HG03103 (cell line): Measurements from ENCODE around the gene DCHS2.

Experiments
- ATAC-seq: cut with Tn5 transposase; IDR thresholded peaks from one replicate; pipeline ENCODE4 v1.9.1; 2021; ENCODE audit warnings: low read depth; ENCODE audit not compliant: unreplicated experiment

Gene DCHS2

DNA sequence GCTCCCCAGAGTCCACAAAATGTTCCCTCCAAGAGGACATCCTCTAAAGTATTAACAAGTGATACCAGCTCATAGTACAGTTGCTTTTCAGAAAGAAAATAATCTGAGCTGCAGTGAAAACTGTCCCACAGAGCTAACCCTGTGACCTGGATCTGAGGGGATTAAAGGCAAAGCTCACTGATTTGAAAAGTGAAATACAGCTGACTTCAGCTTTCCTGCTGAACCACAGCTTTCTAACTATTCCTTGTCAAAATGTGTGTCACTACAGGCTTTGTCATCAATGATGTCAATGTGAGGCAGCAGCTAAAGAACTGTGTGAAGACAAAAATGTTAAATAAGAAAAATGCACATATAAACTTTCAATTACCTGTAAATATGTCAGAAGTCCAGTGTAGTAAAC lies 36.9 kb downstream of the DCHS2 start:
- ATAC-seq = no peak

DNA sequence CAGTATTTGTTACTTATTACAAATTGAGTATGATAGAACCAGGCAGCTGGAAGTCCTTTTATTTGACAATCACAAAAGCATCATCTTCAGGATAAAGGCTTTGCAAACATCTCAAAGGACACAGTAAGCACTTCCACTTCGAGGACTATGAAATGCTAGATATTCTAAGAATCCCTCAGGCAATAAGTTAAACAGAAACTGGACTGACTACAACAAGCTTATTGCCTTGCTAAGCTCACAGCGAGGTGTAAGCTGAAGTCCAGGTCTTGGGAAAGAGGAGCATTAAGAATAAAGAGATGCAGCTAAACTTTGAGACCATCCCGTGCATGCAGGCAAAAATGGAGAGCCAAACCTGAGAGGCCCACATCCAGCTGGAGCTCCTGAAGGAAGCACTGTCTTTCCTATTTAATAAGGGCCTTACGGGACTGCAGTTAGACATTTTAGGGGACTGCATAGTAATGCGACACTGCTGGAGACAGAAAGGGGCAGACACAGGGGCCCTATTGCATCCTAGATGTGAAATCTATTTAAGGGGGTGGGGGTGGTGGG lies 38.7 kb downstream of the DCHS2 start:
- ATAC-seq = no peak

DNA sequence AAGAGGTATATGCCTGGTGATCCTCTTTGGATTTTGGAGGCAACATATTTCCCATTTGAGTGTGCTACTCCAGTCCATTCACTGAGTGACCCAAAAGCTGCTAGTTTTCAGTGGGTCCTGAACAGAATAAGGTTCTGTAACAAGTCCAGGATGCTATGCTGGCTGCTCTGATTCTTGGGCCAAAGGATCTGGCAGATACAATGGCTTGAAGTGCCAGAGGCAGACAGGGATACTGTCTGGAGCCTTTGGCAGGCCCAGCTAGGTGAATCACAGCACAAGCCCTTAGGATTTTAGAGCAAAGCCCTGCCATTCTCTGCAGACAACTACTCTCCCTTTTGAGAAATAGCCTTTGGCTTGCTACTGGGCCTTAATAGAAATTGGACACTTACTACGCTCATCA lies 40.6 kb downstream of the DCHS2 start:
- no peak for ATAC-seq

DNA sequence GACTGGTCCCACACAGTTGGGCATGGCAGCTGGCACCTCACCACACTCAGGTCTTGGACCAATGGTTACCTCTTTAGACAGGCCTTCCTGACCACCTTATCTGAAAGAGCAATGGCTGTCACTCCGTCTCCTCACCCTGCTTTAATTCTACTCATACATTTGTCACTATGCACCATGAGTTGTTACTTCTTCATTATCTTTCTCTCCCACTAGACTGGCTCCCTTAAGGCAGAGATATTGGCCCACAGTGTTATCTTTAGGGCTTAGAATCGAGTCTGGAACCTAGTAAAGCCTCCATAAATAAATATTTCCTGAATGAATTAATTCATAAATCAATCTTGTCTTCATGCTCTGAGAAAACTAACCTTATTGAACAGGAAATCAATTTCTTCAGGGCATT lies 46.6 kb downstream of the DCHS2 start:
- ATAC-seq = no peak

DNA sequence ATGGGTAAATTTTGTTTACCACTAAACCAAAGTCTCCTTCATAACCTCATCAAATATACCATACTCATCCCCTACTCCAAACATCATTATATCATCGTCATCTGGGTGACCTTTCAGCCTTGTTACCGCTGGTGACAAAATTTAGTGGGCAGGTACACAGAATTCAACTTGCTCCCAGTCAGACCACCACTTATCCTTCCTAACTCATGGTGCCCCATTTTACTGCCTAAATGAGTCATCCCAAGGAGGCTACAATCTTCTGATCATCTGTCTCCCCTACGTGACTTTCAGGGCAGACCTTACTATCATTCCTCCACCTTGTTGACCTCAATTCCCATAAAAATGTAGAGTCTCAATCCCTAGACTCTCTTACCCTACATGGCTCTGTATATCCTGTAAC lies 49.6 kb downstream of the DCHS2 start:
- no peak for ATAC-seq

DNA sequence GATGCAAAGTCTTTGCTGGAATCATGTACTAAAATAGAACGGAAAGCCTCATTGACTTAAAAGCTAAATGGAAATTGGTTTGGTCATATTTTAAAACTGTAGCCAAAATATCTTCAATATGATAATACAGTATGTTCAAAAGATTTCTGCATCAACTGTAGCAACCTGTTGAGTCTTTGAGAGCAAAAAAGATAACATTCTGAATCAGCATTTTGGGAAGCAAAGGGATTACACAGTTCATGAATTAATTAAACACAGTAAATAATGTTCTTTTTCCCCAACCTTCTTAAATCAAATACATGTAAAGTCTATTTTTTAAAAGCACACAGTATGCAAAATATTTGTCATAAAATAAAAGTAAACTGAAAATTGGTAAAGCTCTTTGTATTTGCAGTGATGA lies 50.5 kb downstream of the DCHS2 start:
- ATAC-seq = no peak

DNA sequence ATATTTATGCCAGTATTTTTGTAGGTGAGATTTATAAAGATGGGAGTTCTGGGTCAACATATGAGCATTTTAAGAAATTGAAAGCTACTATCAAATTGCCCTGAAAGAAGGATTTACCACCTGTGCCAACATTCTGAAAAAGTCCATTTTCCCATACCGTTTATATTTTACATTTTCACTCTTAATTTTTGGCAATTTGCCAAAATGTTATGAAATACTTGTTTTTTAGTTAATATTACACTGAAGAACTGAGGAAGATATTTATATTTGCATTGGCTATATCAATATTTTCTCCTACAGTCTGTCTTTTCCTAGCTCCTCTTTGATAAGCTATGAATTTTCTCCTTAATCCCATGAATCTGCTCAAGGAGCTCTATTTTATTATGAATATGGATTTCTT lies 52.4 kb downstream of the DCHS2 start:
- no peak for ATAC-seq

DNA sequence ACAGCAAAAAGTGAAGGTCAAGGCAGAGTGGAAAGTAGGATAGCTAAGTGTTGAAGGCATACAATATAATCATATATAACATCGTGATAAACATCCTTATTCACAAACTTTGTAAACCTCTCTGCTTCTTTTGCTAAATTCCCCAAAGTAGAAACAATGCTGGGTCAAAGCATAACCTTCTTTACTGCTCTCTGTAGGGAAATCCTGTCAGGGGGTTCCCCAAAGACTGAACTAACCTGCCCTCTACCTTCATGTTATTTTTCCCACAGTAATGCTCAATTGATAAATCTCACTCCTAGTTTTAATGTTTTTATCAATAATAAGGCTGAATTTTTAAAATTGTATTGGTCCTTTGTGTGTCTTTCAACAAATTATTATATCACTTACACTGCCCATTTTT lies 55.7 kb downstream of the DCHS2 start:
- ATAC-seq = no peak

DNA sequence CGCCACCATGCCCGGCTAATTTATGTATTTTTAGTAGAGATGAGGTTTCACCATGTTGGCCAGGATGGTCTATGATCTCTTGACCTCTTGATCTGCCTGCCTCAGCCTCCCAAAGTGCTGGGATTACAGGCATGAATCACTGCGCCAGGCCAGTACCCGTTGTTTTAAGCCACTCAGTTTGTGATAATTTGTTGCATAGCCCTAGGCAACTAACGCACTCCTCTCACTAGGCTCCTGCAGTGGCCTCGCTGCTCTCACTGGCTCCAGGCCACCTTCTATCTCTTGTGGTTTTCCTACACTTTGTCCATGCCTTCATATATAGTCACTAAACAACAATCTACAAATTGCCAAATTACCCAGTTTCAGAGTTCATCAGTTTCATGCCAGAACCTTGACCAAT lies 58.1 kb downstream of the DCHS2 start:
- ATAC-seq = no peak

DNA sequence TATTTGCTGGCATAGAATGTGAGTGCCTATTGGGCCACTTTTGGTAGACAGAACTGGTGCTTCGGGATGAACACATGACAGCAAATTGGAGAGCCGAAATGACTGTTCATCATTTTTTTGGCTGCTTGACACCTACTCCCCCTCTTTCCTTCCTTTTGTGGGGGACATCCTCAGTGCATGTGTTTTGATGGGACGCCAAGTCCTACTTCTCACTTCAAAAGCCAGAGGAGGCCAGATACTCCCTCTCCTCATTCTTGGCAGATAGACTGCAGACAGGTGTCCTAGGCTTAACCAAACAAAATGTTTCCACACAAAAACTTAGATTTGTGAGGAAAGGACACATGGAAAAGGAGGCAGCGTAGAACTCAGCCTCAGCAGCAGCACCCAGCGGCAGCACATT lies 62.4 kb downstream of the DCHS2 start:
- no peak for ATAC-seq

DNA sequence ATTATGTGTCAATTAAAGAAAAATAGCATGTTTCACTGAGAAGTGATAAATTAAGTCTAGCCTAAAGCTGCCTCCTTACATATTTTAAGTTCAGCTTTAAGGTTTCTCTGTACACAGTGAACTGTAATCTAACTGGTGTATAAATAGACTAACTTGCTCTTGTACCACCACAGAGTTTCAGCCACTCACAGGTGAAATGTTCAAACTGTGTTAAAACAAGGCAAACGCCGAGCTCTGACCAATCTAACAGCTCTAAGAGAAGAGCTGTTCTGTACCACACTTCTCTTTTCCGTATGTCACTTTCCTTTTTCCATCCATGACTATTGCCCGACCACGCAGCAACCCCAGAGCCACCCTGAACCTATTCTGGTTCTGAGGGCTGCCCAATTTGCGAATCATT lies 64.5 kb downstream of the DCHS2 start:
- ATAC-seq = no peak

DNA sequence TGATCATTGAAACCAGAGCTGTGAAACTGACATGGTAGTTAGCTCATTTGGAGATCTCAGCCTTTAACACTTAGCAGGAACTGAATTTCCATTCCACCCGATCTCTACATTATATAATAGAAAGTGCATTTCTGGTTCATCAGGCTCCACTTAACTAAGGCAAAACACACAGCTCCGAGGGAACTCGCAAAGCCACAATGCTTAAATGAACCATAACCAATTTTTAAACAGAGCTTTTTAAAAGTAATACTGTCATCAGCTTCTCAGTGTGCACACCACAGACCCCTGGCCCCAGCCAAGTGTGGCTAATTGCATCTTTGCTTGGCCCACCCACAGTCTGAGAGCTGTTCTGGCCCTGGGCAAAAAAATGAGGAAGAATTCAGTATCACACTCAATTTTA lies 66.1 kb downstream of the DCHS2 start:
- ATAC-seq = no peak

DNA sequence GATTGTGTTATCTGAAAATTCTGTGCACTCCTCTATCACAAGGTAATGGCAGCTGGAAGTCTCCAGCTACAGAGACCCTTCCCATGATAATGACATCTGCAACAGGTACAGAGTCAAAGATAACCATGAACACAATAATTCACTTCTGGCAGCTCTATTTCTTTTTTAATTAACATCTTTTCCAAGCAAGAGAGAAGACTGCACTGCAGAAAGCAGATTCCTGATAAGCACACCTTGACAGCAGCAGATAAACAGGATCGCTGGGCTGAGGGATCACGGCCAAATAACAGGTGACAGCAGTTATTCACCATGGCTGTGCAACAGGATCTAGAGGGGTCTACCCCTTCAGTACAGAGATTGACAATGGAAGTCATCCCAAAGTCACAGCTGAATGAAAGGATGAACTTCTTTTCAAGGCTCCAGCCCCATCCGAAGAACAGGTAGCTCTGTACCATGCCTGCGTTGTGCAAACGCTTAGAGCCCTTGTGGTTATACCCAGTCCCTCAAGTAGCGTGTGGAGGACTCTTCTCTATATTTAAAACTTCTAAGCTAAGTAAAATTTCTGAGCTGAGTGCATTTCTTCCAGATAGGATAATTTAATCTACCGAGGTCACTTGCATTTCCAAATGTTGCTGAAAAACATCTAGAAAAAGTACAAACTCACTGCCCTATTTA lies 66.7 kb downstream of the DCHS2 start:
- no peak for ATAC-seq

DNA sequence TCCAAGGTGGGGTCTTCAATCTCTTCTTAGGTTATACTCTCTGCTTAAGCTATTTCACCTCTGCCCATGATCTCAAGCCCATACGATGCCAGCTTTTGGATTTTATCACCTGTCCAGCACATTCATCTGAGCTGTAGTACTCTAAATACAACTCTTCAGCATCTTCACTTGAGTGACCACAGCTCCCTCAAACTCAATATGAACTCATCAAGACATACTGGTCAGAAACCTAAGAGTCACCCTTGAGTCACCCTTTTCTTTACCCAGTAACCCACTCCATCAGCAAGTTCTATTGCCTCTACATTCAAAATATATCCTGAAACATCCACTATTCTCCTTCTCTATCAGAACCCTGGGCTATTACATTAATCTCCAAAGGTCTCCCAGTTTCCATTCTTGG lies 69.4 kb downstream of the DCHS2 start:
- no peak for ATAC-seq

DNA sequence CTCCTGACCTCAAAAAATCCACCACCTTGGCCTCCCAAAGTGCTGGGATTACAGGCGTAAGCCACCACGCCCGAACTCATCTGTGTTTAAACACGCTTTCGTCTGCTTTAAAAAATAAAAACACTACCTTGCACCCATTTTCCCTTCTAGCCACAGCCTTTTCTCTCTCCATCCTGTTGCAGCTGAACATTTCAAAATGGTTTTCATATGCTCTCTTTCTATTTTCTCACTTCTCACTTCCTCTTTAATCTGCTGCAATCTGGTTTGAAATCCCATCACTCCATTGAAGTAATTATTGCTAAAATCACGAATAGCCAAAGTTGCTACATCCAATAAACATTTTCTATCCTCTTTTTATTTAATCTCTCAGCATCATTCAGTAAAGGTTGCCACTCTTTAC lies 70.0 kb downstream of the DCHS2 start:
- peak; percentile 65 for ATAC-seq

DNA sequence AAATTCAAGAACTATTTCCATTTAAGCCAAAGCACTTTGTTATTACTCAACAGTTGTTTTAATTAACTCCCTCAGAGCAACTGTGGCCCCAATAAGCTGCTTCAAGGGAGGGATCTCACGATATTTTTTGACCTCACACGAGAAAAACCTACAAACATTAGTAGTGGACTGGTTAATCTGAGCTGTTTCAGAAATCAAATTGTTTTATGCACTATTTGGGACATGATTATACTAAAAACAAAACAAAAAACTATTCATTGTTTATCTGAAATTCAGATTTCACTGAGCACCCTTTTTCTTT lies 74.3 kb downstream of the DCHS2 start:
- no peak for ATAC-seq

DNA sequence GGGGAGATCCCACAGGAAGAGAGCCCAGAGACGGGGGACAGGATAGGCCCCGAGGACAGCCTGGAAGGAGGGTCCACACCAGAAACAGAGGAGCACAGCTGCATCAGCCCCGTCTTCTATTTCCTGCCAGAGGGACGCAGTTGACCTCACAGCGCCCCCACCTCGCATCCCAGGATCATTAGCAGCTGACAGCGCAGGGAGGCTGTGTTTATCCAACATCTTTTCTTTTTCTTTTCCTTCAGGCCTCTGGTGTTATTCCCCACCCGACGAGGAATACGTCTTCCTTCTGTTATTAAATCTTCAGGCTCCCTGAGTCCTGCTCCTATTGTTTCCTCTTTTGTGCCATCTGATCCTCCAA lies 75.4 kb downstream of the DCHS2 start:
- peak; percentile 26 for ATAC-seq

DNA sequence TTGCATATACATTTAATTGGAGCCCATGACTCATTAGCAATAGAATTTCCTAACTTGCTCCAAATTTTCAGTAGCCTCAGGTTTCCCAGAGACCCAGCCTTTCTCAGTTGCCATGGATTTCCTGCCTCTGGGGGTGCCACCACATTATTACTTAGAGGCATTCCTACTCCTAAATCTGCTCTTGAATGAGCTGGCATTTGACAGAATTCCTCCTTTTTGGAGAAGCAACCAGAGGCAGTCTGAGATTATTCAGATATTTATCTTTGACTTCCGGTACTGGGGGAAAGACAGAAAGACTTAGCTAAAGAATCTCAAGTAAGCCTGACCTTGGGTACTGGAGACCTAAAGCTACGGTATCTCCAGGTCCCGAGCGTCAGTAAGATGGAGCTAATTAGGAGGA lies 76.3 kb downstream of the DCHS2 start:
- no peak for ATAC-seq

DNA sequence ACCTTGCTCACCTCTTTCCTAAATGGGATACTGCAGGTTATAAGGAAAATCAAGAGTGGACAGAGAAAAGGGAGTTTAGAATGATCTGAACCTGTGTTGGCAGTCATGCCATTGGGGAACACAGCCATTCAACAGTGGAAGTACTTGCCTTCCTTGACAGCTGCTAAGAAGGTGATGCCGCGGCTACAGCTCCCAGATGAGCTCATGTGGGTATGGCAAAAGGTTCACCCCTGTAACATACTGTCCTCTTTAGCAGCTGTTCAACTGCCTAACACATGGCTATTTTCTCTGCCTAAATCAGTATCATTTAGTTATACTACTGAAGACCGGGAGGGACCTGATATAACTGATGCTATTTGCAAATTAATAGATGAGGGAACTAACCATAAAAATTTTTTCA lies 76.8 kb downstream of the DCHS2 start:
- no peak for ATAC-seq

DNA sequence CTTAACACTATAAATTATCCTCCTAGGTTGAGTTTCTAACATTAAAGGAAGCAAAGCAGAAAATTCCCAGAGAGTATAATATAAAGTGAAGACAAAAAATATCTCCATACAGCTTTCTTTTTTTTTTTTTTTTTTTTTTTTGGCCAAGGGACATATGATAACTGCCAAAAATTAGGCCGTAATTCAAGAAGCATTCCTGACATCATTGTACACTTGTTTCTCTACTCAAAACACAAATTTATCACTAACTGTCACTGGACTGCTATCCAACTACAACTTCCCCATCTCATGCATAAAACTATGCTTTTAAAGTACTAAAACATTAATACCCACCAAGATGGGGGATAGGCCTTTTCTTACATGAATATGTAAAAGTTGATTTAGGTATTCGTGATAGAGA lies 77.2 kb downstream of the DCHS2 start:
- ATAC-seq = no peak

DNA sequence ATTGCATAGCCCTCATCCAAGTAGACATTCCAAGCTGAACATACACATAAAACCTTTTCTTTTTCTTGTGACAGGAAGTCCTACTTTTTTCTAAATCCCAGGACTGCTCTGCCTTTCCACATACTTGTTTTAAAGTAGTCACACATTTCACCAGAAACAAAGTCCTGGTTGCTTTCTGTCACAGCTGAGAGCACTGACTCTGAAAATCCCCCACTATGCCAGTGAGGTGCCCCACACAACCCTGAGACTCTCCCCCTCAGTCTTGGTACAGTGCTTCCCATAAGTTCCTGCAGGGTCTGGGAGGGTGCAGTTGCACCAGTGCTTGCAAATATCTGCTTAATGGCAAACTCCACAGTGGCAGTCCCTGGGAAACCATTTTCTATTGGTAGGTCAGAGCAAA lies 84.2 kb downstream of the DCHS2 start:
- ATAC-seq = no peak

DNA sequence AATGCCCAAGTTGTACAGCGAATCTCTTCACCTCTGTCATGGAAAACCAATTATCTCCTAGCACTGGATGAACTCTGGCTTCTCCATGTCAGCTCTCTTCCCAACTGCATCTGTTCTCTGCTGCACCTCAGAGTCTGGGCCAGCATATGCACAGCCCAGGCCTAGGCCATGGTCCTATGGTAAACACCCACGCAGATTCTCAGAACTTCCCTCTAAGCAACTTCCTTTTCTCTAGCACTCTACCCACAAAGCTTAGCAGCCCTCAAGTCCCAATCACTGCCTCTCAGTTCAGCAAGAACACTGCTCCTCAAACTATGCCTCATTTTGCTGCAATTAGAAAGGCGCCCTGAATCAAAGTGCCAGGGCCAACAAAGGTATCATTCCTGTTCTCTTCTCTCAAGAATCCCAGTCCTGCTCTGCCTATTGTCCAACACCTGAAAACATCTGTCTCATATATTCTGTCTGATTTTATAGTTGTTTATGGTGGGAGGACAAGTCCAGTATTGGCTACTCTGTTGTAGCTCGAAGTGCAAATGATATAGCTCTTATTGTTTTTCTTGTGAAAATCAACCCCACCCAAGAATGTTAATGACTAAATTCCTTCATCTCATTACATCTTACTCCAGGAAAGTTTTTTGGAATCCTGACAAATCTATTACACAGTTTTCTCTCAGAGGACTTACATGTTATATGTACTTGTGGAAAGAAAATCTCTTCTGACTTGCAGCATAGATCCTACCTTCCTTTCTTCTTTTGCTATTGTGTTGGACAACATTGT lies 85.4 kb downstream of the DCHS2 start:
- peak; percentile 97 for ATAC-seq
